ENCODE data around the gene MPV17L. TPM values are rescaled to one million over a fixed set of nuclear protein-coding genes. Genes with fewer than 3 reads are reported as not detected.
A peak's percentile ranks its signal among the peaks of the same experiment; 100 is the strongest.
"Not testable (repeated sequence)": the region's sequence is repeated elsewhere in the genome, so short reads cannot be mapped to it uniquely, and the experiment has no call there.

Gene MPV17L
- total RNA-seq = not detected

DNA sequence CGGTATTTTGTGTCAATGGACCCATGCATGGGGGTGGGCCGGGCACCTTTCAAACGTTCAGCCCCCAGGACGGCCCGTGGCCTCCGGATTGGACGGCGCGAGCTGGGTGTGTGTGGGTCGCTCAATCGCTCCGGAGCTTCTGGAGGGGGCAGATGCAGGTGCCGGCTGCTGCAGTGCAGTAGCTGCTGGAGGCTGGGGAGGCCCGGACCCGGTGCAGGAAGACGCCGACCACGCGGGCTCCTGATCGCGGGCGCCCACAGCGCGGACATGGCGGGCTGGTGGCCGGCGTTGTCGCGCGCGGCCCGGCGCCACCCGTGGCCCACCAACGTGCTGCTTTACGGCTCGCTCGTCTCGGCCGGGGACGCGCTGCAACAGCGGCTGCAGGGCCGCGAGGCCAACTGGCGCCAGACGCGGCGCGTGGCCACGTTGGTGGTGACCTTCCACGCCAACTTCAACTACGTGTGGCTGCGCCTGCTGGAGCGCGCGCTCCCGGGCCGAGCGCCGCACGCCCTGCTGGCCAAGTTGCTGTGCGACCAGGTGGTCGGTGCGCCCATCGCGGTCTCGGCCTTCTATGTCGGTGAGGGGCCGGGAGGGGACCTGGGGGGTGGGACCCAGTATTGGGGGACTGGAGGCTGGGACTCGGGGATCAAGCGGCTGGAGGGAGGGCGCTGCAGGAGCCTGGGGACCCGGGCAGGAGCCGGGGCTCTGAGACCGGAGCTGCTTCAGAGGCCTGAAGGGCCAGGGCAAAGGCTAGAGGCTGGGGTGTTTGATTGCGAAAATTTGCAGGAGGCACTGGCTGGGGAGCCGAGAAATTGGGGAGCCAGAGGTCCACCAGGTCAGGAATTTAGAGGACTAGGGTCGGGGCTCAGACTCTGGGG lies at the start of gene MPV17L:
Gene MPV17L (plus strand): TSS at position 124 of the 878 bp plus-strand sequence. CDS start 144 bp downstream, at position 268.
- peak in 1 of 2 donors; percentile 37 for ATAC-seq
- not testable (repeated sequence) for H3K27ac Mint-ChIP-seq; H3K9me3 Mint-ChIP-seq; DNase-seq (ENCODE audit: low spot score in 2 of 2); H3K36me3 Mint-ChIP-seq

DNA sequence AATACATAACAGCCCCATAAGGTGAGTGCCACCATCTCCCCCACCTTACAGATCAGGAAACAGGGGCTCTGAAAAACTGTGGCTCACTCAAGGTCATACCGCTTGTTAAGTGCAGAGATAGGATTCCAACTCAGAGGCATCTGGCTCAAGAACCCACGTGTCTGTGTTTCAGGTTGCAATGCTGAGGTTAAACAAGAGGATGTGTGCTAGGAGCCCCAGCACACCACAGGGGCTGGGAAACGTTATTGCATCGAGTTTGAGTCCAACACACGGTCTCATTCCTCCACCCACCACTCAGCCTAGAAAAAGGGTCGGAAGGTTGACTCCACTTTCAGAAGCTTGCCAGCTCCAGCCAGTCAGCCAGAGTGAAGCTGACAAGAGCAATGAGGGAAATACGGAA lies 46.8 kb upstream of the MPV17L start:
- H3K9me3 Mint-ChIP-seq; H3K27ac Mint-ChIP-seq; H3K36me3 Mint-ChIP-seq; ATAC-seq; DNase-seq (ENCODE audit: low spot score in 2 of 2): not testable (repeated sequence)

DNA sequence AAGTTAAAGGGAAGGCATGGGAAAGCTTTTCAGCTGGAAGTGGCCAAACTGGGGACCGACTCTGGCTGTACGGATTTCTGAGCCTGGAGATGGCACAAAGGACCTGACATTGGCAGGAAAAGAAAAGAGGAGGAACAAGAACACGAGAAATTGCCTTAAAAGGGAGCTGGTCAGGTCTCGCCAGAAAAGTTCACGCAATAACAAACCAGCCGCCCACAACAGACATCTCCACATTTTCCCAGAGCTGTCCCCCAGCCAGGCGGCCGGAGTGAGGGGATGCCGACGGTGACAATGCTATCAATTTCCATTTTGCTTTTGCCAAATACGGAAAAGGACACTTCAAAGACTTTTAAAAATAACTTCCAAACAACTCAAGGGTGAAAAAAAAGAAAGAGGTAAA lies 44.3 kb upstream of the MPV17L start:
- H3K27ac Mint-ChIP-seq; ATAC-seq; DNase-seq (ENCODE audit: low spot score in 2 of 2); H3K36me3 Mint-ChIP-seq; H3K9me3 Mint-ChIP-seq: not testable (repeated sequence)

DNA sequence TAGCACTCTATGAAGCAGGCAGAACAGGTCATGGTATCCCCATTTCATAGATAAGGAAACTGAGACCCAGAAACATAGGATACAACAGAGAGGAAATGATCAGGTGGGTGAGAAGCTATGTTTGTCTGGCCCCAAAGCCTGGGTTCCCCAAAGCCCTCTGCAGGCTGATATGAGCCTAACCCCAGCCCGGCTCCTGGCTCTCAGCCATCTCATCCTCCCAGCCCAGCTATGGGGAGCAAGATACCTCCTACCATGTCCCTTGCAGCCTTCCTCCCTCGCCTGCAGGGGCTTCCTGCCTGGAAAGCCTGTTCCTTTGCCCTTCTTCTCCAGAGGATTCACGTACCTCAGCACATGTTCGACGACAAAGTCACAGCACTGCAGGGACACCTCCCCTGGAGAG lies 43.8 kb upstream of the MPV17L start:
- ATAC-seq; H3K27ac Mint-ChIP-seq; DNase-seq (ENCODE audit: low spot score in 2 of 2); H3K9me3 Mint-ChIP-seq; H3K36me3 Mint-ChIP-seq: not testable (repeated sequence)

DNA sequence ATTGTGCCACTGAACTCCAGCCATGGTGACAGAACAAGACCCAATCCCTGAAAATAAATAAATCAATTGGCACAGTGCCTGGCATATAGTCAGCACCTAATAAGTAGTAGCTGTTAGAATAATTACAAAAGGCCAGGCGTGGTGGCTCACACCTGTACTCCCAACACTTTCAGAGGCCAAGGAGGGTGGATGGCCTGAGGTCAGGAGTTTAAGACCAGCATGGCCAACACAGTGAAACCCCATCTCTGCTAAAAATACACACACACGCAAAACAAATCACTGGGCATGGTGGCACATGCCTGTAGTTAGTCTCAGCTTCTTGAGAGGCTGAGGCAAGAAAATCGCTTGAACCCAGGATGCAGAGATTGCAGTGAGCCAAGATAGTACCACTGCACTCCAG lies 42.7 kb upstream of the MPV17L start:
- ATAC-seq; H3K36me3 Mint-ChIP-seq; H3K27ac Mint-ChIP-seq; H3K9me3 Mint-ChIP-seq; DNase-seq (ENCODE audit: low spot score in 2 of 2): not testable (repeated sequence)

DNA sequence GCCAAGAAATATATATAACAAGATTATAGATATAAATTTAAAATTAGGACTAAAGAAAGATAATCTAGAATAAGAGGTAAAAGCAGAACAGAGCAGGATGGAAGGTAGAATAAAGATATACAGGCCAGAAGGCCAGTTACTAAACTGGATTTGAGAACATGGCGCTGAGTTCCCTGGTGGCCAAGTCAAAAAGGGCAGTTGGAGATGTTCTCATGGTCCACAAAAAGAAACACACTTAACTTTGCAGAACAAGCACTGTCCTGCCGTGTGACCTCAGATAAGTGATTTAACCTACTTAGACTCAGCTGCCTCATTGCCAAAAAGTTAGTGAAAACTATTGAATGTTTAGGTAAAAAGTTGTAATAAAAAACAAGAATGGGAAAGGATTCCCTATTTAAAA lies 40.7 kb upstream of the MPV17L start:
- H3K36me3 Mint-ChIP-seq; DNase-seq (ENCODE audit: low spot score in 2 of 2); H3K27ac Mint-ChIP-seq; ATAC-seq; H3K9me3 Mint-ChIP-seq: not testable (repeated sequence)

DNA sequence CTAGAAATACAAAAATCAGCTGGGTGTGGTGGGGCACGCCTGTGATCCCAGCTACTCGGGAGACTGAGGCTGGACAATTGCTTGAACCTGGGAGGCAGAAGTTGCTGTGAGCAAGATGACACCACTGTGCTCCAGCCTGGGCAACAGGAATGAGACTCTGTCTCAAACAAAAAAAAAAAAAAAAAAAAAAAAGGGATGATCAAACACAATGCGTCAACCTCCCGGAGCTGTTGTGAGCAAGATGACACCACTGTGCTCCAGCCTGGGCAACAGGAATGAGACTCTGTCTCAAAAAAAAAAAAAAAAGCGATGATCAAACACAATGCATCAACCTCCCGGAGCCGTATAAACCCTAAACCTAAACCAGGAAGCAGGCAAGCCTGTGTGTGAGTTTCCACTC lies 38.1 kb upstream of the MPV17L start:
- DNase-seq (ENCODE audit: low spot score in 2 of 2); H3K36me3 Mint-ChIP-seq; H3K9me3 Mint-ChIP-seq; H3K27ac Mint-ChIP-seq; ATAC-seq: not testable (repeated sequence)

DNA sequence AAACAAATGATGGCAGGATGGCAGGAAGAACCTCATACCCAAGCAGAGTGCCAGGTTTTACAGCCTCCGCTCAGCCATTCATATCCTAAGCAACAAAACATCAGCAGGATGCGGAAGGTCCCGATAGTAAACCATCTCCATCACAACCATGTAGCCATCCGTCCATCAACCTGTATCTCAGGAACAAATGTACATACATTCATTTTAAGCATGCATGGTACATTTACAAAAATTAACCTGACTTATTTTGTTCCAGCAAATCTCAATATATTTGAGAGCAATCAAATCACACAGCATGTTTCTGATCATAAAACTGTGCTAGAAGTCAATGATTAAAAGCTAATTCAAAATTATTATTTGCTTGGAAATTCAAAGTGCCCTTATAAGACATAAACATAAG lies 17.4 kb upstream of the MPV17L start, which contains the start of gene NPIPA5:
Gene NPIPA5 (minus strand): TSS at position 101 of the 400 bp plus-strand sequence. CDS start 0 bp downstream, at position 101.
- not testable (repeated sequence) for H3K36me3 Mint-ChIP-seq, H3K9me3 Mint-ChIP-seq

DNA sequence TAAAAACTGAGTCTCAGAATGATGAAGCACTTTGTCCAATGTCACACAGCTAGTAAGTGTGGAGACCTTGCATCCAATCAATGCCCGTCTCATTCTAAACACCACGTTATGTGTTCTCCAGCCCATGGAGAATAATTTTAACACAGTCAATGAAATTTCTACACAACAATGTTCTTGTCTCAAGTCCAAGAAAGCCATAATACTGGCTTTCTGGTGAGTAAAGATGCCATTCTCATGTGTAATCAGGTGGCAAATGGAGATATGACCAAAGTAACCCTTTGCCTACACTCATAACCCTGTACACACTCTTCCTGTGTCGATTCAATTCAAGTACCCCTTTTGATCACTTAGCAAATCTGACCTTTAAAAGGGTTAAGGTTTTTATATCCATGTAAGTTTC lies 12.7 kb upstream of the MPV17L start:
- ATAC-seq; H3K9me3 Mint-ChIP-seq; H3K36me3 Mint-ChIP-seq; H3K27ac Mint-ChIP-seq; DNase-seq (ENCODE audit: low spot score in 2 of 2): not testable (repeated sequence)

More for the DNA sequence above, 17.4 kb upstream of the MPV17L start, which contains the start of gene NPIPA5:
- DNase-seq (ENCODE audit: low spot score in 2 of 2); ATAC-seq; H3K27ac Mint-ChIP-seq: not testable (repeated sequence)

DNA sequence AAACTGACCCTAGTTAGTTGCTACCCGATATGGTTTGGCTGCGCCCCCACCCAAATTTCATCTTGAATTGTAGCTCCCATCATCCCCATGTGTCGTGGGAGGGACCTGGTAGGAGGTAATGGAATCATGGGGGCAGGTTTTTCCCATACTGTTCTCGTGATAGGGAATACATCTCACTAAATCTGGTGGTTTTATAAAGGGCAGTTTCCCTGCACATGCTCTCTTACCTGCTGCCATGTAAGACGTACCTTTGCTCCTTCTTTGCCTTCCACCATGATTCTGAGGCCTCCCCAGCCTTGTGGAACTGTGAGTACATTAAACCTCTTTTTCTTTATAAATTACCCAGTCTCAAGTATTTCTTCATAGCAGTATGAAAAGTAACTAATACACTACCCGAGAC lies 7.5 kb upstream of the MPV17L start:
- not testable (repeated sequence) for H3K36me3 Mint-ChIP-seq; H3K9me3 Mint-ChIP-seq; H3K27ac Mint-ChIP-seq; ATAC-seq; DNase-seq (ENCODE audit: low spot score in 2 of 2)

DNA sequence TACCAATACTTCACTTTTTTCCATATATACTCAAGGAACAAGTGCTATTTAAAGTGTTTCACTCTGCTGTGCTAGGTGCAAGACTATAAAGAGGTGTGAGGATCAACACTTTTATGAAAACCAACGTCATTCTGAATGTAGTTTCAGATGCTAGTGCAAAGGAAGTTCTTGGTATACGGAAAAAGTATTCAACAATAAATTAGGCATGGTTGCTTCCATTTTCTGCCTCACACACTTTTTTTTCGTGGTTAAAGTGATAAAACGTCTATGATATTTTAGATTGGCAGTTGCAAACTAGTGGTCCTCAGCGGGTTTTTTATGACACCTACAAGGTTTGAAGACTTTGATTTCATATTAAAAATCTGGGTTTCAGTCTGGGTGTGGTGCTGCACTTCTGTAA lies 5.6 kb upstream of the MPV17L start:
- DNase-seq (ENCODE audit: low spot score in 2 of 2); H3K27ac Mint-ChIP-seq; ATAC-seq; H3K36me3 Mint-ChIP-seq; H3K9me3 Mint-ChIP-seq: not testable (repeated sequence)

DNA sequence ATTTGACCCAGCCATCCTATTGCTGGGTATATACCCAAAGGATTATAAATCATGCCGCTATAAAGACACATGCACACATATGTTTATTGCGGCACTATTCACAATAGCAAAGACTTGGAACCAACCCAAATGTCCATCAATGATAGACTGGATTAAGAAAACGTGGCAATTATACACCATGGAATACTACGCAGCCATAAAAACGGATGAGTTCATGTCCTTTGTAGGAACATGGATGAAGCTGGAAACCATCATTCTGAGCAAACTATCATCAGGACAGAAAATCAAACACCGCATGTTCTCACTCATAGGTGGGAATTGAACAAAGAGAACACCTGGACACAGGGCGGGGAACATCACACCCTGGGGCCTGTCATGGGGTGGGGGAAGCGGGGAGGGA lies 2.5 kb upstream of the MPV17L start:
- not testable (repeated sequence) for H3K27ac Mint-ChIP-seq; H3K36me3 Mint-ChIP-seq; H3K9me3 Mint-ChIP-seq; ATAC-seq; DNase-seq (ENCODE audit: low spot score in 2 of 2)

DNA sequence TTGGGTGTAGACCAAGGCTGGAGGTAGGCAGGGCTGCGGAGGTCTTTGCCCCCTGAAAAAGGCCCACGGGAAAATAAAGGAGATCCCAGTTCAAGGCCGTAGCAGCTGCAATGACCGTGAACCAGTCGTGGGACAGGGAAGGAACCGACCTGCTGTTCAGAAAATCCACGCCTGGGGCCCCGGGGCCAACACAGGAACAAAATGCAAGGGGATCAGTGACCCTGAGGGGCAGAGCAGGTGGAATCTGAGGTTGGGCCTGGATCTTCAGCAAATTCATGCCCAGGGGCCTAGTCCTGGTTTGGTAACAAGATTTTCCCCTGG lies 915 bp downstream of the MPV17L start:
- H3K27ac Mint-ChIP-seq; ATAC-seq; DNase-seq (ENCODE audit: low spot score in 2 of 2); H3K9me3 Mint-ChIP-seq; H3K36me3 Mint-ChIP-seq: not testable (repeated sequence)

DNA sequence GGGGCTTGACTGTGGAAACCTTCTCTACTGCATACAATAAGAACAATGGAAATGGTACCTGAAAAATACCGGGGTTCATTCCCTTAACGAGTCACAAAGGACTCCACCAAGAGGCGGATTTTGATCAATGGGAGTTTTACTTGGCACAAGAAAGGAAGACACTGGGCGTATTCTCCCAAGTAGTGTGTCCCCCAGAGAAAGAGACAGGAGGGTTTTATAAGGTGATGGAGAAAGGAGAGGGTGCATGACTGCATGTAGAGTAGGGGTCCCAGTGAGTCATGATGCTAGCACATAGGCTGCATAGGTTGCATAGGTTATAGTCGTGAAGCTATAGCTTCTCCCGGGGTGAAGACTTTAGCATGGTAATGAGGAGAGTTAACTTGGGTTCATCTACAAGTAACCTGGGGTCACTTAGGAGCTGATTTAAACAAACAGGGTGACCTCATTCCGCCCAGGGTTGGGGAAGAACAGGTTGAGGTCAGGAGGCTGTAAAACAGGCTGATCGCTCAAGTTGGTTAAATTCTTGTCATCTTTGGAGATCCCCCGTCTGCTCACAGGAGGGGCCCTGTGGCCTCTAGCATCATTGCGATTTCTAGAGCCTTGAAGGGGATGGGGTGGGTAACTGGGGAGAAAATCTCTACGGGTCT lies 1.5 kb downstream of the MPV17L start:
- DNase-seq (ENCODE audit: low spot score in 2 of 2) (no peak), ATAC-seq (no peak)
- Mint-ChIP-seq H3K9me3 (no peaks in the 10 kb centered on the region), H3K27ac (no peak overlapping the region), H3K36me3 (no peaks in the 10 kb centered on the region)

DNA sequence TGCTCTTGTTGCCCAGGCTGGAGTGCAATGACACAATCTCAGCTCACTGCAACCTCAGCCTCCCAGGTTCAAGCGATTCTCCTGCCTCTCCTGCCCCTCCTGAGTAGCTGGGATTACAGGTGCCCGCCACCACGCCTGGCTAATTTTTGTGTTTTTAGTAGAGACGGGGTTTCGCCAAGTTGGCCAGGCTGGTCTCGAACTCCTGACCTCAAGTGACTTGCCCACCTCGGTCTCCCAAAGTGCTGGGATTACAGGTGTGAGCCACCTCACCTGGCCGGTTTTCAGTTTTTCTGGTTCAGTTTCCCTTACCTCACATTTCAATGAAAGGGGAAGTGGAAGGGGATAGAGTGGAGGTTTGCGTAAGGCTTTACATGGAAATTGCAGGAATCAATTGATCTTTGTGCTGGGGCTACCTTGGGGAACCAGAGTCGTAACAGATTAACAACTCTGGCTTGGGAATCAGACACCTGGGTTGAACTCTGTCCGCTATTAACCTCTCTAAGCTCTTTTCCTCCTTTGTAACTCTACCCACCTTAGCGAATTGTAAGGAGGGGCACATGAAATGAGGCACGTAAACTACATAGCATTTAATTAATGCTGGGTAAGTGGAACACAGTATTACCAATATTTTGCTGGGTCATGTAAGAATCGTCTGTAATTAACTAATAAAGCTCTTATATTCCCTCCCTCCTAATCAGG lies 3.2 kb downstream of the MPV17L start:
- no peak for DNase-seq (ENCODE audit: low spot score in 2 of 2)
- H3K27ac Mint-ChIP-seq = no peak overlapping the region
- H3K36me3 Mint-ChIP-seq = no peaks in the 10 kb centered on the region
- ATAC-seq = no peak
- H3K9me3 Mint-ChIP-seq = no peaks in the 10 kb centered on the region

DNA sequence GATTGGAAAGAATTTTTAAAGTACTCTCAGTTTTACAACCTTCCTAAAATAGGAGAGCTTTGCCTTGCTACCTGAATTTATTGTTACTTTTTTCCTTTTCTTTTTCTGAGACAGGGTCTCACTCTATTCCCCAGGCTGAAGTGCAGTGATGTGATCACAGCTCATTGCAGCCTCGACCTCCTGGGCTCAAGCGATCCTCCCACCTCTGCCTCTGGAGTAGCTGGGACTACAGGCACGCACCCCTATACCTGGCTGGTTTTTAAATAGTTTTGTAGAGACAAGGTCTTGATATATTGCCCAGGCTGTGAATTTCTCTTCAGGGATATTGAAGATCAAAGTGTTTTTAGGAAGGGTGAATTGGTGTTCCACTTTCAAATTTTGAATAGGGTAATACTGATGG lies 3.8 kb downstream of the MPV17L start:
- Mint-ChIP-seq H3K27ac (no peak overlapping the region), H3K9me3 (no peaks in the 10 kb centered on the region), H3K36me3 (no peaks in the 10 kb centered on the region)
- DNase-seq (ENCODE audit: low spot score in 2 of 2) = no peak
- ATAC-seq = no peak

DNA sequence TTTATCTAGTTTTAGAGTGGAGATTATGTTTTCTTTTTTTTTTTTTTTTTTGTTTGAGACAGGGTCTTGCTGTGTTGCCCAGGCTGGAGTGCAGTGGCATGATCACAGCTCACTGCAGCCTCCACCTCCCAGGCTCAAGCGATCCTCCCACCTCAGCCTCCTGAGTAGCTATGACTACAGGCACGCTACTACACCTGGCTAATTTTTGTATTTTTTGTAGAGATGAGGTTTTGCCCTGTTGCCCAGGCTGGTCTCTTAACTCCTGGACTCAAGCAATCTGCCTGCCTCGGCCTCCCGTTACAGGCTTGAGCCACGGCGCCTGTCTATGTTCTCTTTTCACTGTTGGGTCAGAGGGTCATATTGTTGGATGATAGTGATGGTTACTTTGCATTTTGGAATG lies 4.8 kb downstream of the MPV17L start:
- H3K27ac Mint-ChIP-seq; H3K36me3 Mint-ChIP-seq; H3K9me3 Mint-ChIP-seq; DNase-seq (ENCODE audit: low spot score in 2 of 2); ATAC-seq: not testable (repeated sequence)

Data from activated naive CD4-positive, alpha-beta T cell treated with anti-CD3 and anti-CD28 coated beads, Interleukin-2, amount 50 U/mL, for 72 hours (primary cell).